GM21619 (cell line): ENCODE data around the gene DNAJA3.

ENCODE experiments used
- ATAC-seq: cut with Tn5 transposase; IDR thresholded peaks from one replicate; pipeline ENCODE4 v1.9.1; 2021; ENCODE audit not compliant: unreplicated experiment

Gene DNAJA3

GRCh38 chr16:4404967-4405696, 20.5 kb upstream of the DNAJA3 start:
- no peak for ATAC-seq

GRCh38 chr16:4407543-4408322, 17.9 kb upstream of the DNAJA3 start:
- ATAC-seq, result no peak

- no peak for ATAC-seq
Measured at GRCh38 chr16:4408323-4408690, 17.4 kb upstream of the DNAJA3 start.

GRCh38 chr16:4409081-4409932, 16.4 kb upstream of the DNAJA3 start:
- no peak for ATAC-seq

- ATAC-seq, result no peak
Measured at GRCh38 chr16:4410335-4411075, 15.2 kb upstream of the DNAJA3 start.

- ATAC-seq, result no peak
Measured at GRCh38 chr16:4411684-4412083, 14.0 kb upstream of the DNAJA3 start.

- no peak for ATAC-seq
Measured at GRCh38 chr16:4412159-4412558, 13.5 kb upstream of the DNAJA3 start.

- no peak for ATAC-seq
Measured at GRCh38 chr16:4412854-4413253, 12.8 kb upstream of the DNAJA3 start.

GRCh38 chr16:4414187-4414917, 11.3 kb upstream of the DNAJA3 start:
- ATAC-seq, result peak; percentile 54

GRCh38 chr16:4415538-4416199, 10.0 kb upstream of the DNAJA3 start:
- ATAC-seq, result no peak

- peak; percentile 55 for ATAC-seq
Measured at GRCh38 chr16:4416200-4417032, 9.3 kb upstream of the DNAJA3 start, which contains the start of gene CORO7. TSS of gene CORO7 (minus strand) at chr16:4416596. CDS start at chr16:4416518, 78 bp downstream.

- ATAC-seq, result no peak
Measured at GRCh38 chr16:4419402-4419959, 6.2 kb upstream of the DNAJA3 start.

GRCh38 chr16:4420505-4421105, 5.1 kb upstream of the DNAJA3 start:
- no peak for ATAC-seq

- peak; percentile 32 for ATAC-seq
Measured at GRCh38 chr16:4426021-4426684, 485 bp downstream of the DNAJA3 start.

GRCh38 chr16:4426722-4427372, 1.2 kb downstream of the DNAJA3 start:
- ATAC-seq, result no peak

- ATAC-seq, result no peak
Measured at GRCh38 chr16:4428500-4428899, 2.8 kb downstream of the DNAJA3 start.

GRCh38 chr16:4431023-4431422, 5.4 kb downstream of the DNAJA3 start:
- ATAC-seq, result no peak
